Measurements from ENCODE around the gene SERPINE2.

GRCh38 chr2:223959688-223960087, 79.4 kb downstream of the SERPINE2 start:
- TF ChIP-seq CTCF (IDR thresholded peaks at IDR 0.05 in 8 of 11, conservative IDR thresholded peaks at IDR 0.05 in 3 of 11) (no peak), POLR2AphosphoS5 (IDR thresholded peaks at IDR 0.05) (no peak)
